HG02678 (cell line): ENCODE results near the gene U2AF2.

Experiments used
- ATAC-seq: cut with Tn5 transposase; IDR thresholded peaks from one replicate; pipeline ENCODE4 v1.9.1; 2021; ENCODE audit warnings: mild to moderate bottlenecking, moderate library complexity; ENCODE audit not compliant: unreplicated experiment

The U2AF2 gene

DNA sequence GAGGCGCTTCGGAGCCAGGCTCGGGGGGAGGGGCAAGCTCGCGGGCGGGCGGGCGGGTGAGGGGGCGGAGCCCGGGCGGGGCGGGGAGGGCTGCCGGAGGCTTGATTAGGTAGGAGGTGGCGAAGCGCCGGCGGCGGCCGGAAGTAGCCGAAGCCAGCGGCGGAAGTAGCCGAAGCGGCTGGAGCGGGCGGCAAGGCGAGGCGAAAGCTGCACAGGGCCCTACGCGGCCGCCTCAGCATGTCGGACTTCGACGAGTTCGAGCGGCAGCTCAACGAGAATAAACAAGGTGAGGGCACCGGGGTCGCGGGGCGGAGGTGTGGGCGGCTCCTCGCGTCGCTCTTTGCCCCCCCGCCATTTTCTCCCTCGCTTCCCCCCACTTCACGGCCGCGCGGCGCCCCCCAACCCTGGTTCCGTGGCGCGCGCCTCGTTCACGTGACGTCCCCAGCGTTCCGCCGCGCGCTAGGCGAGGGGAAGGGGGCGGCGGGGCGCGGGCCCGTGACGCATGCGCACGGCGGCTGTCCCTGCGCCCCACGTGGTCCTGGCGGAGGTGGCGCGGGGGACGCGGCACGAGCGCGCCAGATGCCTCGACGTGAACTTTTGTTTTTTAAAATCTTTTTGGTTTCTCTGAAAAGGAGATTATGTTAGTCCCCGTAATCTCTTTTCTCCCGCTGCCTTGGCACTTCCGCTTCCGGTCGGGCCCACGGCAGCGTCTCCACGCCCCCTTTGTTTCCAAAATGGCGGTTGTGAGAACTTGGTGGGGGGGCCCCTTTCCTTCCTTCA, at the start of gene U2AF2:
Gene U2AF2 (plus strand): TSS at position 168 of the 780 bp plus-strand sequence. CDS start 70 bp downstream, at position 238.
- ATAC-seq: peak; percentile 33

DNA sequence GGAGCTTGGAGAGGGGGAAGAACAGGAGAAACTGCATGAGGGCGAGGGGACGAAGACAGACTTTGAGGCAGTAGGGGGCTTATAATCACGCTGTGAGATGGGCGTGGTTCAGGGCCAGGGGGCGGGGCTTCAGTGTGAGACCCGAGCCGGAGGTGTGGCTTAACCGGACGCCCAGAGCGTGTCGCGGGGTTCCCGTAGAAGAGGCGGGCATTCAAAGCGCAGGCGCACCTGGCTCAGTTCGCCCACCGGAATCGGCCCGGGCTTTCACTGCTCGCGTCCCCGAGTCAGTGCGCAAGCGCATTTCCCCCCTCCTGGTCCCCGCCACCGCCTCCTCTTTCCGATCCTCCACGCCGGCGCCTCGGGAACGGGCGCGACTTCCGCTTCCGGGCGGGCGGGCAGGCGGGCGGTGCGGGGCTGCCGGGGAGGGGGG, 49.6 kb upstream of the U2AF2 start:
- ATAC-seq: peak; percentile 76

DNA sequence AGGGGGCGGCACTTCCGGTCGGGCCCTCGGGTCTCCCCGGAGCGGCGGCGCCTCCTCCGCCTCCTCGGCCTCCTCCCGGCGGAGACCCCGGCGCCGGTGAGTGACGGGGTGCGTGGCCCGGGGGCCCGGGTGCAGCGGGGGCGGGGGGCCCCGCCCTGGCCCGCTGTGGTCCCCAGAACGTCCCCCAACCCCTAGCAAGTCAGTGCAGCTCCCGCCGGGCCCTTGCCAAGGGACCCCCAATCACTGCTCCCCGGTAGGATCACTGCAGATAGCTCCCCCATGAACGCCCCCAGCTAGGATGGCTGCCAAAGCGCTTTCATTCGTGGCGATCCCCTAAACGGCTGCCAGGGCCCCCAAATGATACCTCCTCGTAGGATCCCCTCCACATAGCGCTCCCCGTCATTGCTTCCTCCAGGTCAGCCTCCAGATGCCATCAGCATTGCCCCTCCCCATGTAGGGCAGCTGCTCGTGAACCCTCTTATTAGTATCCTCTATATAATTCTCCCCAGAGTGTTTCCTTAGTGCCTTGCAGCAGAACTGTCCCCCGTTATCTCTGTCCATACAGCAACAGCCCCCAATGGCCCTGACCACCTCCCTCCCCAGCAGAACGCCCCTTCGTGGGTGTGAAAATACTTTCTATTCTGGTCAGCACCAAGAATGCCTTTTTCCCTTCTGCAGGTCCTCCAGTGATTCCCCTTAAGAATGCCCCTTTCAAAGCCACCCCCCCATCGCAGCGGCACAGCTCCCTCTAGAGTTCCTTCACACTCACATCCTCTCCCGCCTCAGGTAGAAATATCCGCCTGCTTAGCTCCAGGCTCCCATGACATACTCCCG, 49.0 kb upstream of the U2AF2 start, which contains the start of gene ZNF865:
Gene ZNF865 (plus strand): TSS at position 11 of the 834 bp plus-strand sequence. CDS start 7,972 bp downstream, outside the sequence.
- ATAC-seq: peak; percentile 28

- no peak for ATAC-seq
Measured at GRCh38 chr19:55606471-55606787, 48.4 kb upstream of the U2AF2 start.

DNA sequence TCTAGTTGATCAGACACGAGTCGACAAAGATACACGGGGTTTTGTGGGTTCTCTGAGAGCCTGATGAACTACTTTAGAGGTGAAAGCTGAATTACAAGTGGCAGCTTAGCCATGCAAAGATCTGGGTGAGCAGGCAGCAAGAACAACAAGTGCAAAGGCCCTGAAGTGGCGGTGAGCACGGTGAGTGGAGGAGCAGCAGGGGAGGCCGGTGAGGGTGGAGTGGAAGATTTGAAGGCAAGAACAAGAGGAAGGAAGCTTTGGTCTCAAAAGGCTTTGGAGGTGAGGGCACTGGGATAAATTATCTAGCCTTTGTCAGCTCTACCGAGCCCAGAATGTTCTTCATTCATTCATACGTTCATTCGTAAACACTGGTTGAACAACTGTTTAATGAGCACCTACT, 48.0 kb upstream of the U2AF2 start:
- ATAC-seq: no peak

DNA sequence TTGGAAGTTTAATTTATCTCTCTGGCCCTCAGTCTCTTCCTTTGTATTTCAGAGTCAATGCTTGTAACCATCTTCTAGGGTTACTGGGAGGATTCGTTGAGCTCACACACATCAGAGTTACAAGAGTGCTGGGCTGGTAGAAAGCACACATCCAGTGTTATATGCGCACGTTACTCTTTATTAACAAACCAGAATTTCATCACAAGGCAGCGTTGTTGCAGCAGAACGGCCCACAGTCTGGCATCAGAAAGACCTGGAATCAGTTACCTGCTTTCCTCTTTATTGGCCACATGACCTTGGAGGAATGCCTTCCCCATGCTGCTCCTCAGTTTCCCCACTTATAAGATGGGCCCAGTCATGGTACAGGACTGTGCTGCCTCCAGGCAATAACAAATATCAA, 45.5 kb upstream of the U2AF2 start:
- ATAC-seq: no peak

DNA sequence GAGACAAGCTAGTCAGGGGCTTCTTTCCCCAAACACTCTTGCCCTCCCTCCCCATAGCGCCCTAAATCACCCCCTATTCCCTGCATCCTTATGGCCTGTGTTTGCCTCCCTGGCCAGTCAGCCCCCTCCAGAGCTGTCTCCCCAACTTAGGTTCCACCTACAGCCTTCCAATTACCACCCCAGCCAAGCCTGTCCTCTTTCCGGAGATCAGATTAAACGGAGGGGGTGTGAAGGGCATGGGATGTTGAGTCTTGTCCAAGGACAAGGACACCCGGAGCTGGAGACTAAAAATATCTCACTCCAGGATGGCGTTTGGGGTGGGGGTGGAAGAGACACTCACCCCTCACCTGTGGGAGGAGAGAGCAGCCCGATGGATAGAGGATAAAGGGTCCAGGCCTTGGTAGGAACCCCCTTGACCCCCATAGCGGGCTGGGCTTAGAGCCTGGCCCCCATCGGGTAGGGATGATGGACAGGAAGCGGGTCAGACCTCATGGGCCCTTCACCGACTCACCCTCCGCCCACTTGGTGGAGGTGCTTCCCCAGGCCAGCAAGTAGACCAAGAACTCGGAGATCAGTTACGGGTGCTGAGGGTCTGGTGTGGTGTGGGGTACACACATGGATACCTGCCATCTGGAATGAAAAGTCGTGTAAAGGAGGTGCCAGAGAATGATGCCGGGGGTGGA, 43.4 kb upstream of the U2AF2 start:
- ATAC-seq: no peak

DNA sequence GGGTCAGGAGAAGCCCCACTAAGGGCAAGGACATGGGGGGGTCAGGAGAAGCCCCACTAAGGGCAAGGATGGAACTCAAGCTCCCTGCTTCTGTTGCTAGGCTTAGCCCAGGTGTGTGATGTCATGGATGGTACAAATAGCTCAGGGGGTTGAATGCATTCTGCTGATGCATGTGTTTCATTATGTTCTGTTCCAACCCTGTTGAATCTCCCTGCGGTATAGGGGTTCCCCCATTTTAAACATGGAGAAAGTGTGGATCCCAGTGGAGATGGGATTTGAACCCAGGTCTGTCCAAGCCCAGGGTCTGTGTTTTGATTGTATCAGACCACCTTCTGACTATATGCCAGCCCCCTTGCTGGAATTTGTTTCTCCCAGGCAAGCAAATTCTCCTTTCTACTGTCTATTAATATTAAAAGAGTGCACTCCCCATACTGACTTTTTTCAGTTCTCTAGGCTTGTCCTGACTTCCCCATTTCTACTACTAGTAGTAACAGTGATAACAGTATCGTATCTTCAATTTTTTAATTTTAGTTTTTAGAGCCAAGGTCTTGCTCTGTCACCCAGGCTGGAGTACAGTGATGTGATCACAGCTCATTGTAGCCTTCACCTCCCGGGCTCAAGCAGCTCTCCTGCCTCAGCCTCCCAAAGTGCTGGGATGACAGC, 42.7 kb upstream of the U2AF2 start:
- no peak for ATAC-seq

GRCh38 chr19:55613396-55613795, 41.4 kb upstream of the U2AF2 start:
- ATAC-seq: no peak

DNA sequence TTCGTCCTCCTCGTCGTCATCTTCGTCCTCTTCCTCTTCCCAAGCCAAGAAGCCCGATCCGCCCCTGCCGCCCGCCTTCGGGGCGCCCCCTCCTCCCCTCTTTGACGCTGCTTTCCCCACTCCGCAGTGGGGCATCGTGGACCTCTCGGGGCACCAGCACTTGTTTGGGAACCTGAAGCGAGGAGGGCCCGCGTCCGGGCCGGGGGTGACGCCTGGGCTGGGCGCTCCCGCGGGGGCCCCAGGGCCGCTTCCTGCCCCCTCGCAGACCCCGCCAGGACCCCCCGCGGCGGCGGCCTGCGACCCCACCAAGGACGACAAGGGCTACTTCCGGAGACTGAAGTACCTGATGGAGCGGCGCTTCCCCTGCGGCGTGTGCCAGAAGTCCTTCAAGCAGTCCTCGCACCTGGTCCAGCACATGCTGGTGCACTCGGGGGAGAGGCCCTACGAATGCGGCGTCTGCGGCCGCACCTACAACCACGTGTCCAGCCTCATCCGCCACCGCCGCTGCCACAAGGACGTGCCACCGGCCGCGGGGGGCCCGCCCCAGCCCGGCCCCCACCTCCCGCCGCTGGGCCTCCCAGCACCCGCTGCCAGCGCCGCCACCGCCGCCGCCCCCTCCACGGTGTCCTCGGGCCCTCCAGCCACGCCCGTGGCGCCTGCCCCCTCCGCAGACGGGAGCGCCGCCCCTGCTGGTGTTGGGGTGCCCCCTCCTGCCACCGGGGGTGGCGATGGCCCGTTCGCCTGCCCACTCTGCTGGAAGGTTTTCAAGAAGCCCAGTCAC, 40.7 kb upstream of the U2AF2 start:
- no peak for ATAC-seq

DNA sequence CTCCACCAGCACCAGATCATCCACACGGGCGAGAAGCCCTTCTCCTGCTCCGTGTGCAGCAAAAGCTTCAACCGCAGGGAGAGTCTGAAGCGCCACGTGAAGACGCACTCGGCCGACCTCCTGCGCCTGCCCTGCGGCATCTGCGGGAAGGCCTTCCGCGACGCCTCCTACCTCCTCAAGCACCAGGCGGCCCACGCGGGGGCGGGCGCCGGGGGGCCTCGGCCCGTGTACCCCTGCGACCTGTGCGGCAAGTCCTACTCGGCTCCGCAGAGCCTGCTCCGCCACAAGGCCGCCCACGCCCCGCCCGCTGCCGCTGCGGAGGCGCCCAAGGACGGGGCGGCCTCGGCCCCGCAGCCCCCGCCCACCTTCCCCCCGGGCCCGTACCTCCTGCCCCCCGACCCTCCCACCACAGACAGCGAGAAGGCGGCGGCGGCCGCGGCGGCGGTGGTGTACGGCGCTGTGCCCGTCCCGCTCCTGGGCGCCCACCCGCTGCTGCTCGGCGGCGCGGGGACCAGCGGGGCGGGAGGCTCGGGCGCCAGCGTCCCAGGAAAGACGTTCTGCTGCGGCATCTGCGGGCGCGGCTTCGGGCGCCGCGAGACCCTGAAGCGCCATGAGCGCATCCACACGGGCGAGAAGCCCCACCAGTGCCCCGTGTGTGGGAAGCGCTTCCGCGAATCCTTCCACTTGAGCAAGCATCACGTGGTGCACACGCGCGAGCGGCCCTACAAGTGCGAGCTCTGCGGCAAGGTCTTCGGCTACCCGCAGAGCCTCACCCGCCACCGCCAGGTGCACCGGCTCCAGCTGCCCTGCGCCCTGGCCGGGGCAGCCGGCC, 39.9 kb upstream of the U2AF2 start:
- ATAC-seq: no peak

DNA sequence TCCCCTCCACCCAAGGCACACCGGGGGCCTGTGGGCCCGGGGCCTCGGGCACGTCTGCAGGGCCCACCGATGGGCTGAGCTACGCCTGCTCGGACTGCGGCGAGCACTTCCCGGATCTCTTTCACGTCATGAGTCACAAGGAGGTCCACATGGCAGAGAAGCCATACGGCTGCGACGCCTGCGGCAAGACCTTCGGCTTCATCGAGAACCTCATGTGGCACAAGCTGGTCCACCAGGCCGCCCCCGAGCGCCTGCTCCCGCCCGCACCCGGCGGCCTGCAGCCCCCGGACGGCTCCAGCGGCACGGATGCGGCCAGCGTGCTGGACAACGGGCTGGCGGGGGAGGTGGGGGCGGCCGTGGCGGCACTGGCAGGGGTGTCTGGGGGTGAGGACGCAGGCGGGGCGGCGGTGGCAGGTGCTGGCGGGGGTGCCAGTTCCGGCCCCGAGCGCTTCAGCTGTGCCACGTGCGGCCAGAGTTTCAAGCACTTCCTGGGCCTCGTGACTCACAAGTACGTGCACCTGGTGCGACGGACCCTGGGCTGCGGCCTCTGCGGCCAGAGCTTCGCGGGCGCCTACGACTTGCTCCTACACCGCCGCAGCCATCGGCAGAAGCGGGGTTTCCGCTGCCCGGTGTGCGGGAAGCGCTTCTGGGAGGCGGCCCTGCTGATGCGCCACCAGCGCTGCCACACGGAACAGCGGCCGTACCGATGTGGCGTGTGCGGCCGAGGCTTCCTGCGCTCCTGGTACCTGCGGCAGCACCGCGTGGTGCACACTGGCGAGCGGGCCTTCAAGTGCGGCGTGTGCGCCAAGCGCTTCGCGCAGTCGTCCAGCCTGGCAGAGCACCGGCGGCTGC, 39.1 kb upstream of the U2AF2 start:
- ATAC-seq: no peak

DNA sequence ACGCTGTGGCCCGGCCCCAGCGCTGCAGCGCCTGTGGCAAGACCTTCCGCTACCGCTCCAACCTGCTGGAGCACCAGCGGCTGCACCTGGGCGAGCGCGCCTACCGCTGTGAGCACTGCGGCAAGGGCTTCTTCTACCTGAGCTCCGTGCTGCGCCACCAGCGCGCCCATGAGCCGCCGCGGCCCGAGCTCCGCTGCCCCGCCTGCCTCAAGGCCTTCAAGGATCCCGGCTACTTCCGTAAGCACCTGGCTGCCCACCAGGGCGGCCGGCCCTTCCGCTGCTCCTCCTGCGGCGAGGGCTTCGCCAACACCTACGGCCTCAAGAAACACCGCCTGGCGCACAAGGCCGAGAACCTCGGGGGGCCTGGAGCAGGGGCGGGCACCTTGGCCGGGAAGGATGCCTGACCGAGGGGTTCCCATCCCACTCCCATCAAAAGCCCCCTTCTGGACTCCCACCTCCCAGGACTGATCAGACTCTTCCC, 38.4 kb upstream of the U2AF2 start:
- no peak for ATAC-seq

DNA sequence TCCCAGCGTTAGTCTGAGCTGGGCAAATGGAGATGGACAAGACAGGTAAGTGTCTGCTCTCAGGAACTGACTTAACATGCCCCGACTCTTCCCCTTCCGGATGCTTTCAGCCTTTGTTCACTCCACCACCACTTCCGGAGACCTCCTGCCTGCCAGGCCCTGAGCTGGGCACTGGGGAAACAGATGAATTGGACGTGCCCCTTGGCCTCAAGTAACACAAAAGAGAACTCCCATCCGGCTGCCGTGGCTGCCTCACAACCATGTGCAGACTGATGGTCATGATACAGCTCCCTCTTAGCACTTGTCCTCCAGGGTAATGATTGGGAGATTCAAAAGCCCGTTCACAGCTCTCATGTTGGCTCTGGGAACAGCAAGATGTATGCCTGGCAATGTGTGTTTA, 37.4 kb upstream of the U2AF2 start:
- no peak for ATAC-seq

DNA sequence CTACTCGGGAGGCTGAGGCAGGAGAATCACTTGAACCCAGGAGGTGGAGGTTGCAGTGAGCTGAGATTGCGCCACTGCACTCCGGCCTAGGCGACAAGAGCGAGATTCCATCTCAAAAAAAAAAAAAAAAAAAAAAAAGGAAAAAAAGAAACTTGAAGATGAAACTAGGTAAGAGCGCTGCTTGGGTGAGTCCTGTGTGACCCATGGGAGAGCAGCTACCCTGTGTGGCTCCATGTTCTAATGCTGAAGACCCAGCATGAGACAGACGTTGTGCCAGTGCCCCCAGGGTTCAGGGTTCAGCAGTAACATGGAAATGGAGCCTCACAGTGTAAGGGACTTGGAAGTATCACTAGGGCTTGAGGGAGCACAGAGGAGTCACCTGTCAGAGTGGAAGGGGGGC, 36.4 kb upstream of the U2AF2 start:
- ATAC-seq: no peak

- no peak for ATAC-seq
Measured at GRCh38 chr19:55619286-55619685, 35.5 kb upstream of the U2AF2 start.

- ATAC-seq: no peak
Measured at GRCh38 chr19:55620410-55621204, 34.2 kb upstream of the U2AF2 start.
